COLO668 (cell line): Measurements from ENCODE around the gene SLC25A51.
"Not testable (repeated sequence)": the region's sequence is repeated elsewhere in the genome, so short reads cannot be mapped to it uniquely, and the experiment has no call there.

ENCODE experiments used
- DNase-seq: peaks from one replicate; lab custom pipeline; 2025; ENCODE audit not compliant: unreplicated experiment; lab: John Stamatoyannopoulos, UW

Gene SLC25A51

DNA sequence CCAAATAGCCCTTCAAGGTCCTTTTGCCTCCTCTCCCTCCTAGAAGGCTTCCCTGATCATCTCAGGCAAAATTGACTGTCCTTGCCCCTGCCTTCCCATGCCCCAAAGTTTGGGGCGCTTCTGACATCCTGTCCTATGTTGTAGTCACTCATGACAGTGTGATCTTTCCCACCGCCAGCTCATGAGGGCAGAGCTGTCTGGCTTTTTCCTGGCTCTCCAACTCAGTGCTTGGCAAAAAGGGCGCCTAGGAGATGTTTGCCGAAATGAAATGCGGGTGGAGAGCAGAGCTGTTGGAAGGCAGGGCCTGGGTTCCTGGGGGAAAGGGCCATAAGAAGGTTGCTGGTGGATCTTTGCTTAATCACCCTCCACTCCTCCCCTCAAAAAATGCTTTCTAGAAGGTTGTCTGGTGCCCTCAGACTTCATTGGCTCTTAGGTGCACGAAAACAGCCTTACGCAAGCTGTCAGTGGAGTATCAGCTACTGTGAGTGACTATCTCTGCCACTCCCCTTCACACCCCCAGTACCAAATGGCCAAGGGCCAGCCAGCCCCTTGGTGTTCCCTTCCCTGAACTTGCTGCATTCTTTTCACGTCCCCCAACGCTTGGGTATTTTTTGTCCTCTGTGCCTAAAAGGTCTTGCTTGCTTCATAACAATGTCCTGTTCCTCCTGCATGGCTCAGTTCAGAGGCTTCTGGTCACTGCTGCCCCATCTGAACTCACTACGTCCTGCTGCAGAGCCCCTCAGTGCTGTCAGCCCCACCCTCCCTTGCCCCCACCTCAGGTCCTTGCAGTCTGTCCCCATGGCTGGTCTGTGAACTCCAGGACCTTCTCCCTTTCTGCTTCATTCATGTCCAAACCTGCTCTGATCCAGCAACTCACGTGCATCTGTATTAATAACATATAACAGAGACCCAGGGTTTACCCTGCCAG is 2.6 kb upstream of the SLC25A51 start:
- no peak for DNase-seq

DNA sequence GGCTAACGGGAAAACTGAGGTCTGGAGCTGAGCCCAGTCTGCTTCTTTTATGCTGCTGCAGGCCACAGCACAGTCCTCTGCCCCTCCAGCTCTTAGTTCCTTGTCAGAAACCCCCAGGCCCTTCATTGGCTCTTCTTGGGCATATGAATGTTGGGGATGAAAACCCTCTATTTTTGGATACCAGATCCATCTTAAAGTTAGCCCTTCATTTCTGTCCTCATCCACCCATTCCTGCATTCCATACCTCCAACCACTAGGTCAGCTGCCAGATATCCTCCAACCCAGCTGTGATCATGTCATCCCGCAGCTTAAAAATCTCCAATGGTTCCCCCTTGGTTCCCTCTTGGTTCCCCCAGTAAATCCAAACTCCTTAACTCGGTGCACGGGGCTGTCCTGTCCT is 1.8 kb upstream of the SLC25A51 start:
- no peak for DNase-seq

DNA sequence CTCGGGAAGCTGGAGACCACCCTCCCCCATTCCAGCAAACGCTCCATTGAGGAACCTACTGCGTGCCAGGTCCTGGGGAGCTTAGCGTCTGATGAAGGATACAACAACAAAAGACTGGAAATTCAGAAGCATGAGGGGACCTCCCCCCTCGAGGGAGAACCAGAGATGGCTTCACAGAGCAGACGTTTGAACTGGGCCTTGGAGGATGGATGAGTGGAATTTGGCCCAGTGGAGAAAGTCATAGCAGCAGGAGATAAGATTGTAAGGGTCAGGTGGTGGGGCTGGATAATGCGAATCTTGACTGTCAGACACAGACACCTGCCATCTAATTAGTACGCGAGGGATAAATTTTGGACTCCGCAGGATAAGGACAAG is 1.2 kb upstream of the SLC25A51 start:
- no peak for DNase-seq

DNA sequence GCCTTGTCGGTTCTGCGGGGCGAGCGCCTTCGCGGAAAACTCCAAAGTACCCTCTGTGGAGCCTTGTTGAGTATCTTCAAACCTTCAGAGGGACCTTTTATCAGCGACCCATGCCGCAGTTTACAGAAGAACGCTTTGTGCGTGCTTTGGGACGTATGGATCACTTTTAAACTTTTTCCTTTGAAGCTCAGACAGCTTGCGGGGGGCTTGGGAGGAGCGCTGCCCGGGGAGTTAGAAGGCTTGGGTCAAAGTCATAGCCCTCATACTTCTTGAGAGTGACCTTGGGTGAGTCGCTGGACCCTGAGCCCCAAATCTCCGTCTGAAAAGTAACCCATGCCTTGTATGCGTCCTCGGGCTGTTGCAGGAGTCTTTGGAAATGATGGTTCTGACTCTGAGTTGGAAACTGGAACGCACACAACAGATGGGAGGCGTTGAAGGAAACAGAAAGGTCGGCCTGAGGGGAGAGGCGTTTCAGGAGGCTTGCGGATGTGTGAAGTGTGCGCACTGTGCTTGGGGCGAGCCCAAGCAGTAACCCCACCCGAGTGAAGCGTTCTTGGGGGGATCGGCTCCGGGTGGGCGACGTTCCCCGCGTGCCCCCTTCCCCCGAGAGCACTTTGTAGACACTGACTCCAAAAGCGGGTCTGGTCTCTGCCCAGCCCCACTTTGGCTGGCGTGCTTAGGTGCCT is 661 bp upstream of the SLC25A51 start:
- DNase-seq = no peak

DNA sequence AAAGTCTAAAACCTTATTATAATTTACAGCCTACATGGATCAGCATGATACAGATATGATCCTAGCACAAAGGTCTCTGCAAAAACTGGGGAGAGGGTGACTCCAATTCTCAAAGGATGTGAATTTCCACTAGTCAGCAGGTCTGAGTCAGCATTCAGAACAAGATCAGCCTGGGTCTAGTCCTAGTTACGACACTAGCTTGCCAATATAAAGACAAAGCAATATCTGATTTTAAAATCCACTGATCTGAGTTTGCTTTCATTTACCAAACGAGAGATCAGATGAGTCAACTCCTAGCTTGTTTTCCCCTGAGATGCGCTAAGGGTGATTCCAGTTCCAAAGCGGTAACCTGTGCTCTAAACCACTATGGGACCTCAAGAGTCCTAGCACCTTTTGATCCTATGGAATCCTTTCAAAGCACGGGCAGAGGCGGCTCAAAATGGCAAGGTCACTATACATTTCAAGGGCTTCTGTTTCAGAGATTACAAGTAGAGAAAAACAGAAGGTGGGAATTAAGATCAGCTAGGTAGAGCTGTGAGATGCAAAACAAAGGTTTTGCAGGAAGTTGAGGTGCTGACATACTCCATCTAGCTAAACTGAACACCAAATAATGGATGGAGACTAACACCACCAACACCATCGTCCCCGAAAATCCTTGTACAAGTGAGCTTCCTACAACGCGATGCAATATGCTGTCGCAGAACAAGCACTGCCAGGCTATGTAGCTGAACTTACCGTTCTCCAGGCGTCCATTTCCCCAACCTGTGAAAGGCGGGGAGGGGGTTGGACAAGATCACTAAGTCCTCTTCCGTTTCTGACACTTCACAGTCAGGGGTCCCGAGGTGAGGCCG is 906 bp downstream of the SLC25A51 start:
- DNase-seq = no peak

DNA sequence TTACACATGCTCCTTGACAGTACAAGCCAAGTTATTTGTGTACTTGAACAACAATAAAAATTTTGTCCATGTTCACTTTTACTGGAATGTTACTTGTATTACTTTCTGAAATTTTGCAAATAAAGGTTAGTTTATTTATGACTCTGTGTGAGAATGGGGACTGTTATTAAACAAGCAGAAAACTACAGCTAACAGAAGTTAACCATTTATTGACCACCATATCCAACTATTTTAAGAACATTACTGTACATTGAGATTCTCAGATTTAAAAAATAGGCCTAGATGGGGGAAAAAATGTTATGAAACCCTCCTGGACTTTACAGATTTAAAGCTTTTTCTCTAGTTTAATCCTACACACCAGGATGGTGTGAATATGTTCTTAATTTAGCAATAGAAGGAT is 1.8 kb downstream of the SLC25A51 start:
- no peak for DNase-seq

DNA sequence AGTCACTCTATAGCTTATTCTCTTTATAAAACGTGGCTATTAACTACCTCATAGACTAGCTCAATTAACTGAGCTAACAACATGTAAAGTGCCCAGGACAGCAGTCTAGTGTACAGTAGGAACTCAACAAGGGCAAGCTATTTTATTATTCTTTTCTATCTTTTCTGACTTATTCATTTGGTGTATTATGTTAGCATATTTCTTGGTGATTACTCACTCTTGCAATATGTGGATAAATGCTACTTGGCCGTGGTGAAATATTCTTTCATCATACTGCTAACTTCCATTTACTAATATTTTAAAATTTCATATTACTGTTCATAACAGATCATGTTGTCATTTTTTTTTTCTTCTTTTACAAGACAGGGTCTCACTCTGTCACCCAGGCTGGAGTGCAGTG is 4.9 kb downstream of the SLC25A51 start:
- no peak for DNase-seq

DNA sequence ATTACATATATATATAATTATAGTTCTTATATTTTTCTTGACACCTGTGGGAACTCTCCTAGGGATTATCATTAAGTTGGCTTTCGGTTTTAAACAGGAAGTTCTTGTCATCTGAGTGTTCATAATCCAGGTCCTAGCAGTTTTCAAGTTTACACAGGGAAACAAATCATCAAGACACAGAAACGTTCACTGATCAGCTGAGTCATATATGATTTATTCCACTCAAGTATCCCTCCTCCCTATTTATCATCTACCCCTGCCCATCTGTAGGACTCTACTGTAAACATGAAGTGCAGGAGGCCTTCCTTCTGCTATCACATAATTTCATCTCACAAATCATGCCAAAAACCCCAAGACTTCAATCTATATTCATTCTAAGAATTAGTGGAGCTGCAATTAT is 6.3 kb downstream of the SLC25A51 start:
- no peak for DNase-seq

DNA sequence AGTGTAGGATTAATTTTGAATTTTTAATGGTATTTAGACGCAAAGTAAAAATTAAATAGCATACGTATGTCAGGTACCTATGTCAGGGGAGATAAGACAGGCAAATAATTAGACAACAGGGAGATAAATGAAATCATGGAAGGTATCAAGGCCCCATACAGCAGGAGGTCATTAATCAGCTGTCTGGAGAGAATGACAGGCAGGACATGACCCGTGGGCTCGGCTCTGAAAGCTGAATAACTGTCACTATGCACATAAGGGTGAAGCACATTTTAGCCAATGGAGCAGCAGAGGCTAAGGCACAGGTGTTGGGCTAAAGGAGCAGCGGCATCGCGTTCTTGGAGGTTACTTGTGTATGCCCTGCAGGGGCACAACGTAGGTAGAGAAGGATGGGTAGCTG is 11.9 kb downstream of the SLC25A51 start:
- DNase-seq = no peak

DNA sequence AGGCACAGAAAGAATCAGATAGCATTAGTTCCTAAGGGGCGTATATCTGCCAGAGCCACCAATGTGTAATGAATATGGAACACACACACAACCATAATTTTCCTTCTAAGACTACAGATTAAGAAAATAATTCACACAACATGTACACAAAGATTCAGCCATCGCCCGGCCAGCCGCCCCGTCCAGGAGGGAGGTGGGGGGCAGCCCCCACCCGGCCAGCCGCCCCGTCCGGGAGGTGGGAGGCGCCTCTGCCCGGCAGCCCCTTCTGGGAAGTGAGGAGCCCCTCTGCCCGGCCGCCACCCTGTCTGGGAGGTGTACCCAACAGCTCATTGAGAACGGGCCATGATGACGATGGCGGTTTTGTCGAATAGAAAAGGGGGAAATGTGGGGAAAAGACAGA is 12.9 kb downstream of the SLC25A51 start:
- not testable (repeated sequence) for DNase-seq

DNA sequence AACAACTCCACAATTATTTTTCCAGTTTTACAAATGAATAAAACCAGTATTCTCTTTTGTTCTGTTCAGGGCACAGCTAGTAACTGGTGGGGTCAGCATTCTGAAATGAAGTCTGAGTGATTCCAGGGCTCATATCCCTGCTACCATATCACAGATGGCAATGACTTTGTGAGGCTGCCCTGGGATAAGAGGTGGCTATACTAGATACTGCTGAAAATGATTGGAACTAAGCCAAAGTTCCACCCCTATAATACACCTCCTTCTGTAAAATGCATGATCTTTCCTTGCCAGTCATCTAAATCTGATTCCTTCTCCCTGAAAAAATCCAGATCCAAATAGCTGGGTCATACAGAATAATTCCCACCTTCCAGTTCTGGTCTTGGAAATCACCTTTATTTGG is 14.4 kb downstream of the SLC25A51 start:
- no peak for DNase-seq

DNA sequence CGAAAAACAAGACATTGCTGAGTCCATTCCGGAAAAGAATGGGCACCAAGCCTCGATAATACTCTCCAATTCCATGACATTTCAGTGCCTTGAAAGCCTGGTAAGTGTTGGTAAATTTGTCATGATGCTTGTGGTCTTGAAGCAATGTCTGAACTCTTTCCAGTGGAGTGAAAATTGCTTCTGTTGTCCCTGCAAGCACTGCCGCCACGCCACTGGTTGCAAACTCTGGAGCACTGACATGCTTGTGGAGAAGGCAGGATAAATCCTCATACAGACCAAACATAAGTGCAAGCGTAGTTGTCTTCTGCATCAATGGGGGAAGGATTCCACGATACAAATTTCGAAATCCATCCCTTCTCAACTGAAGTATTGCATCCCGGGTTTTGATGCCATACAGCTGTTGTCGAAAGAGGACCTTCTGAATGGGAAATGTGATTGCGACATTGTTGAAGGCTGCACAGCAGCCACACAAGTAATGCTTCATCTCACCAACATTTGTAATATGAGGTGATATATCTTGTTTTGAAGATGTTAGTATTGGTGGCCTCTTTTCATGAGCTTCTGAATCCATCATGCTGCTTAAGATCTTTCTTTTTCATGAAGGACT is 15.8 kb downstream of the SLC25A51 start:
- DNase-seq = not testable (repeated sequence)

DNA sequence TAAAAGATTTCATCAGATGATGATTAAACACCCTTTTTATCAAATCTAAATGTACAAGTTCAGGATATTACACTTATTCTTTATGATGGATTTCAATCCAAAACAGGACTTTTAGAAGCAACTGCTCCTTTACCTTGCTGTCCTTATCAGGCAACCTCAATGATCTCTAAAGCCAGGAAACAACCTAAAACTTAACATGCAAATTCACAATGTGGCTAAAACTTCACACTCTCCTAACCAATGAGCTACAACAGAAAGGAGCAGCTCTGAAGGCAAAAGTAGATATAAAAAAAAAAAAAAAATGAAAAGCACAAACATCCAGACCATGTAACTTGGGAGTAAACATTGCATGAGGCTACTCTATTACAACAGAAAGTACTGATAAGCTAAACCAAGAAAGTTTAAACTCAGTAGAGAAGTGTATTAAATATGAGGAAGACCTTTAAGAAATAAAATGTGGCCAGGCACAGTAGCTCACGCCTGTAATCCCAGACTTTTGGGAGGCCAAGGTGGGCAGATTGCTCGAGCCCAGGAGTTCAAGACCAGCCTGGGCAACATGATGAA is 22.9 kb downstream of the SLC25A51 start:
- no peak for DNase-seq

DNA sequence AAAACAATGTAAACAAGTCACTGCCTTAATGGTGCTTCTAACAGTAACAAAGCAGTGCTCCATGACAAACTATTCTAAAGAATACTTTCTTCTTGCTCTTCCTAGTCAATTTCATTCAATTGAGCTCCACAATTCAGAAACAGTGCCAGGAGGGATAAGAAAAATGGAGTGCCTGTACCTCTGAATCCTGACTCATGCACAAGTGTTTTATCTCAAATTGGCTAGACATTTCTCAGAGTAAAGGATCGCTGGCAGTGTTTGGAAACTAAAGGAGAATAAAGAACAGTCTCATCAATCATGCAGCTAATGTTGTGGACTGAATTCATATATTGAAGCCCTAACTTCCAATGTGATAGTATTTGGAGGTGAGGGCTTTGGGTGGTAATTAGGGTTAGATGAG is 27.6 kb downstream of the SLC25A51 start:
- no peak for DNase-seq

DNA sequence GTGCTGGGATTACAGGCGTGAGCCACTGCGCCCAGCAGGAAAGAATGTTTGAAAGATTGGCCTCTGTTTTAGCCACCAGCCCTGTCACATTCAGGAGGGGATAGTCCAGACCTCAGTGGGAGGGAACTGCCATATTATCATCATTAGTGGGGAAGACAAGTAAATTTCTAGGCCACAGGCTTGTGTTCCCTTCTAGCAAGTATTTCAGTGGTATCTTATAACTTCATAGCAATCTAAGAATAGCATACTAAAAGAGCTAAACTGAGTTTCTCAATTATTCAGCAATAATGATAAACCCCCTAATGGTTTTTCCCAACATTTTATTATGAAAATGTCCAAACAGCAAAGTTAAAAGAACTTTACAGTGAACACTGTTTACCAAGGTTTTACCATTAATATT is 30.0 kb downstream of the SLC25A51 start:
- DNase-seq = no peak

DNA sequence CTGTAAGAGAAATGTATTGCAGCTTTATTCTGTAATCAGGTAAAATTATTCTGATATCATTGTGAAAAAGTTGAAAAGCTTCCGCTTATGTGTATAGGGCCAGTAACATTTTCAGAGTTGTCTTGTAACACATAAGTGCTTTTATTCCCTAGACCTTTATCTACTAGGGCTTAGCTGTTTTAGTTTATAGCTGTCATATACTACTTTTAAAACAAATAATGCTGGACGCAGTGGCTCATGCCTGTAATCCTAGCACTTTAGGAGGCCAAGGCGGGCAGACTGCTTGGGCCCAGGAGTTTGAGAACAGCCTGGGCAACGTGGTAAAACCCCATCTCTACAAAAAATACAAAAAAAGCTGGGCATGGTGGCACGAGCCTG is 33.1 kb downstream of the SLC25A51 start:
- DNase-seq = no peak

DNA sequence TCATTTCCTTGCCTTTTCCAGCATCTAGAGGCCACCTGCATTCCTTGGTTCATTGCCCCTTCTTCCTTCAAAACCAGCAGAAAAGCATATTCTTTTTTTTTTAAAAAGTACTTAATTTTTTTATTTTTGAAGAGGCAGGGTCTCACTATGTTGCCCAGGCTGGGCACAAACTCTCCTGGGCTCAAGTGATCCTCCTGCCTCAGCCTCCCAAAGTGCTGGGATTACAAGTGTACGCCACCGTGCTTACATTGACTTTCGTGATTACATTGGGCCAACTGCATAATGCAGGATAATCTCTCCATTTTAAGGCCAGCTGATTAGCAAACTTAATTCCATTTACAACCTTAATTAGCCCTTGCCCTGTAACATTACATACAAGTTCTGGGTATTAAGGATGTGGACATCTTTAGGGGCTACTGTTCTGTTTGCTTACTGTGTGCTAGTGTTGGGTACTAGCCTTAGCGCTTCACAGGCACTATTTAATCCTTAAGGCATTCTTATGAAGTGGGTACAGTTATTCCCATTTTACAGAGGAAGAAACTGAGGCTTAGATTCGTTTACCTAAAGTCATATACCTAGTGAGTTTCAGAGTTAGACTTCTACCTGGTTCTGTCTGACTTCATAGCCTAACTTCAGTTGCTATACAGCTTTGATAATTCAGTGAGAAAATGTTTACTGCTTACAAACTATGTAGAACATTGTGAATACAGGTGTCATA is 33.7 kb downstream of the SLC25A51 start:
- DNase-seq = no peak

DNA sequence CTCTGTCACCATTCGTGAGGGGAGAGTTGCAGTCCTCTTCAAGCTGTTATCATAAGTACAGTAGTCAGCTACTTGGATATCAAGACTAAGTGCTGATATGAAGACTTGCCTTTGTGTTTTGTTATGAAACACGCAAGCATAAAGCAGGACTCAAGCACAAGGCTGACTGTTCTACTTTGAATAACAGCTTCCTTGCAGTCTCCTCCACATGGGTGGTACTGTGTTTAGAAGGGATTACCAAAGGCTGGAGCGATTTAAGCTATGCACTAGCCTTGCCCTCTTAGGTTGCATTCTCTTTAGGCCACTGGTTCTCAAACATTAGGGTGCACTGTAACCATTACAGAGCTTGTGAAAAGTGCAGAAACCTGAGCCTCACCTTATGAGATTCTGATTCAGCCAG is 41.4 kb downstream of the SLC25A51 start:
- no peak for DNase-seq

DNA sequence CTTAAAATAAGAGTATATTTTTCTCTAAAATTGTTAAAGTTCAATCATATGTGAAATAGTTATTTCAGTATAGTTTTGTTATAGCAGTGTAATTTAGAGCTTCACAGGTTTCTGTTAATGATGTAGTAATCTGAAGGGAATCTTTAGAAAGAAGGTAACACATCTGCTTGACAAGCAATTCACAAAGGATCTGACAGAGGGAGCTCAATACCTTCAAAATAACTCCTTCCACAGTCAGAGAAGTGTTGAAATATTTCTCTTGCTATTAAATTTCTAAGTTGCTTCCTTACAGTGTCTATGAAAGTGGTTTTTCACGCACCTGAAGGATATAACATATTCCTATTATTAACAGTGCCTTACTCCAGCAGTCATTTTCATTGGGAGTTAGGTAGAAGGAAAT is 44.9 kb downstream of the SLC25A51 start:
- DNase-seq = no peak

DNA sequence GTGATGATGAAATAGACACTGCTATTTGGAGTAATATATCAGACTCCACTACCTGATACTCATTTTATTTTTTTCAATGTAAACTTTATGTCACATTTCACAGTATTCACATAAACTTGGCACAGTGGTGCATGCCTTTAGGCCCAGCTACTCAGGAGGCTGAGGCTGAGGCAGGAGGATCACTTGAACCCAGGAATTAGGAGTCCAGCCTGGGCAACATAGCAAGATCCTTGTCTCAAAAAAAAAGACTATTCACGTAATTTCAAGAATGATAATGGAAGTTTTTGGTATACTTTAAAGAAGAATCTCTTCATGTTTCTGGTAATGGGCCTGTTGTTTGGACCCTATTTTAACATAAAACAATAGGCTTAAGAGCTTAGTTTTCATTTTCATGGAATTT is 47.4 kb downstream of the SLC25A51 start:
- no peak for DNase-seq
